Cardiac muscle cell (in vitro differentiated cells and primary cell): Measurements from ENCODE around the gene PHF21B. TPM values are rescaled to one million over a fixed set of nuclear protein-coding genes. Genes with fewer than 3 reads are reported as not detected.
"Not testable (repeated sequence)": the region's sequence is repeated elsewhere in the genome, so short reads cannot be mapped to it uniquely, and the experiment has no call there.

Experiments
- DNase-seq, 2 donors: peaks; one replicate each; pipeline versions ENCODE4 v3.0.0 to v3.0.0-alpha.2; 2010 to 2017; ENCODE audit warnings: low read depth in 1 of 2, low spot score in 1 of 2
- H3K27ac ChIP-seq: fragments of 200-600 bp; sonication (generic); 2 replicates; pipeline ENCODE4 v1.5.1; 2016
- H3K27me3 ChIP-seq: fragments of 200-600 bp; sonication (generic); 2 replicates; pipeline ENCODE4 v1.6.0; 2016; ENCODE audit warnings: control low read depth
- H3K36me3 ChIP-seq: fragments of 200-600 bp; sonication (generic); 2 replicates; pipeline ENCODE4 v1.5.1; 2016; ENCODE audit warnings: control low read depth
- H3K4me1 ChIP-seq: fragments of 200-600 bp; sonication (generic); 2 replicates; pipeline ENCODE4 v1.8.1; 2017; ENCODE audit warnings: low read depth, mild to moderate bottlenecking, mixed run types
- H3K4me3 ChIP-seq: fragments of 200-600 bp; sonication (generic); 2 replicates; pipeline ENCODE4 v1.5.1; 2016; ENCODE audit warnings: mild to moderate bottlenecking
- H3K9me3 ChIP-seq: fragments of 200-600 bp; sonication (generic); 2 replicates; pipeline ENCODE4 v1.5.1; 2017; ENCODE audit warnings: low read depth, mild to moderate bottlenecking, control low read depth
- CTCF ChIP-seq: IDR thresholded peaks from 2 replicates; pipeline ENCODE4 v1.5.1; 2012; ENCODE audit warnings: low read depth, mild to moderate bottlenecking, low read length
- polyA plus RNA-seq: library from polyadenylated mRNA; unstranded; fragments of >200 nt; fragmentation: Nextera tagmentation; extraction: Ambion mirVana; gene quantifications from 2 replicates; pipeline ENCODE4 v1.2.1, GENCODE V29; 2016
- total RNA-seq: library from RNA; depleted of rRNA; stranded (reverse); fragments of >200 nt; gene quantifications from 2 replicates; pipeline ENCODE4 v1.2.3, GENCODE V29; 2016

The PHF21B gene
- total and polyA plus RNA-seq, 2 experiments from 2014 or later, result 3.0 to 7.2 TPM

- no peak overlapping the region for H3K27ac ChIP-seq
- no peaks in the 10 kb centered on the region for H3K36me3 ChIP-seq
Measured at GRCh38 chr22:45053094-45053493, 43.3 kb upstream of the PHF21B start.

GRCh38 chr22:45052665-45053064, 42.9 kb upstream of the PHF21B start:
- not testable (repeated sequence) for H3K4me3 ChIP-seq, H3K36me3 ChIP-seq, H3K27ac ChIP-seq, H3K4me1 ChIP-seq, H3K9me3 ChIP-seq, H3K27me3 ChIP-seq, DNase-seq

More at GRCh38 chr22:45053094-45053493, 43.3 kb upstream of the PHF21B start:
- DNase-seq, result no peak
- no peaks in the 10 kb centered on the region for H3K9me3 ChIP-seq
- H3K27me3 ChIP-seq, result peaks cover 8% of the 10 kb centered on the region
- no peak for TF ChIP-seq CTCF
- H3K4me1 ChIP-seq, result no peaks in the 10 kb centered on the region
- H3K4me3 ChIP-seq, result no peak overlapping the region

- no peak overlapping the region for H3K4me3 ChIP-seq
- peaks cover 8% of the 10 kb centered on the region for H3K27me3 ChIP-seq
- H3K27ac ChIP-seq, result no peak overlapping the region
- H3K36me3 ChIP-seq, result no peaks in the 10 kb centered on the region
- H3K4me1 ChIP-seq, result no peaks in the 10 kb centered on the region
- TF ChIP-seq CTCF, result no peak
- DNase-seq, result no peak
- no peaks in the 10 kb centered on the region for H3K9me3 ChIP-seq
Measured at GRCh38 chr22:45051946-45052345, 42.1 kb upstream of the PHF21B start.

- TF ChIP-seq CTCF, result no peak
- Histone ChIP-seq H3K27me3 (peaks cover 8% of the 10 kb centered on the region), H3K4me1 (no peaks in the 10 kb centered on the region), H3K9me3 (no peaks in the 10 kb centered on the region), H3K27ac (no peak overlapping the region), H3K36me3 (no peaks in the 10 kb centered on the region), H3K4me3 (no peak overlapping the region)
- no peak for DNase-seq
Measured at GRCh38 chr22:45051419-45051818, 41.6 kb upstream of the PHF21B start.

- Histone ChIP-seq H3K9me3 (no peaks in the 10 kb centered on the region), H3K27me3 (peaks cover 8% of the 10 kb centered on the region), H3K27ac (no peak overlapping the region), H3K4me3 (no peak overlapping the region), H3K4me1 (no peaks in the 10 kb centered on the region), H3K36me3 (no peaks in the 10 kb centered on the region)
- no peak for DNase-seq
- TF ChIP-seq CTCF, result no peak
Measured at GRCh38 chr22:45047260-45047659, 37.5 kb upstream of the PHF21B start.

- no peak for DNase-seq
- Histone ChIP-seq H3K4me1 (no peaks in the 10 kb centered on the region), H3K27ac (no peak overlapping the region), H3K4me3 (no peak overlapping the region), H3K27me3 (peaks cover 8% of the 10 kb centered on the region), H3K9me3 (no peaks in the 10 kb centered on the region), H3K36me3 (no peaks in the 10 kb centered on the region)
- no peak for TF ChIP-seq CTCF
Measured at GRCh38 chr22:45045208-45045607, 35.4 kb upstream of the PHF21B start.
